Right lobe of liver (tissue), 6 donors: Measurements from ENCODE around the gene GRIA3. TPM values are rescaled to one million over a fixed set of nuclear protein-coding genes. Genes with fewer than 3 reads are reported as not detected.

Experiments
- ATAC-seq, 4 donors: fragments of 200-7000 bp; cut with Tn5 transposase; one replicate each; pipeline ENCODE4 v1.9.1; 2020; ENCODE audit warnings: mild to moderate bottlenecking in 4 of 4, moderate library complexity in 4 of 4
- DNase-seq, 3 donors: peaks; one replicate each; pipeline ENCODE4 v3.0.0-alpha.2; 2020
- H3K27ac ChIP-seq, 3 donors: fragments of 200-600 bp; one replicate each; pipeline ENCODE4 v1.8.0; 2022
- H3K27me3 ChIP-seq, 2 donors: fragments of 200-600 bp; one replicate each; pipeline ENCODE4 v1.8.0; 2022
- H3K36me3 ChIP-seq, 4 donors: fragments of 200-600 bp; sonication (generic) in 1 of 4; one replicate each; pipeline versions ENCODE4 v1.5.1 to v1.8.0; 2017 to 2022; ENCODE audit warnings: control low read depth in 1 of 4
- H3K4me1 ChIP-seq, 4 donors: fragments of 200-600 bp; sonication (generic) in 1 of 4; one replicate each; pipeline versions ENCODE4 v1.5.1 to v1.8.0; 2017 to 2022; ENCODE audit warnings: control low read depth in 1 of 4
- H3K4me3 ChIP-seq, 3 donors: fragments of 200-600 bp; one replicate each; pipeline ENCODE4 v1.8.0; 2022
- H3K9me3 ChIP-seq, 4 donors: fragments of 200-600 bp; sonication (generic) in 1 of 4; one replicate each; pipeline versions ENCODE4 v1.5.1 to v1.8.0; 2017 to 2022; ENCODE audit warnings: control low read depth in 1 of 4
- CTCF ChIP-seq, 4 donors: fragments of 200-600 bp in 3 of 4; fragments of 450-650 bp in 1 of 4; IDR thresholded peaks; one replicate each; pipeline versions ENCODE4 v1.5.1 to v1.8.0; 2016 to 2022; ENCODE audit warnings: antibody characterized with exemption in 4 of 4, mild to moderate bottlenecking in 2 of 4
- POLR2A ChIP-seq: fragments of 450-650 bp; IDR thresholded peaks from one replicate; pipeline ENCODE4 v1.6.1; 2017; ENCODE audit warnings: antibody characterized with exemption, mild to moderate bottlenecking
- WGBS: methylation state at CpG from one replicate; pipeline ENCODE4 v1.1.6; 2018; ENCODE audit warnings: low coverage, low lambda C conversion rate; ENCODE audit not compliant: insufficient coverage; ENCODE audit errors: missing lambda C conversion rate; 5-methylcytosine and 5-hydroxymethylcytosine counted together
- intact Hi-C, 2 donors: fragments of 100-400 bp; cut with DNase I; formaldehyde crosslinking; loops; one replicate each; pipeline versions ENCODE4 v1.11.2 to v1.14.1; 2022
- total RNA-seq, 6 experiments: library from RNA; depleted of rRNA in 2 of 6; stranded (reverse); fragments of >200 nt in 2 of 6; fragmentation: NEBNext Ultra II Directional in 3 of 6; extraction: Animal tissue kit (Norgen Biotek cat#: 25700) in 3 of 6; gene quantifications; one replicate each; pipeline versions ENCODE4 v1.1.0 to v1.2.4, GENCODE V29; 2016 to 2023
- donor health status: DM: no; HTN: yes; CAD: no.
- donor health status: DM: no; HTN: no; CAD: no.
- donor health status: DM: no; HTN: no; CAD: no.
- donor health status: DM: no; HTN: yes; CAD: no.
- donor health status: DM: no; HTN: yes; CAD: no.

The GRIA3 gene
- total RNA-seq, 6 experiments from 2014 or later, result 0.93 to 6.4 (median 4.1) TPM

GRCh38 chrX:123499787-123500186 is 315.7 kb downstream of the GRIA3 start:
- intact Hi-C loops, result no loop called here
- DNase-seq, result no peak
- no peak for ATAC-seq

GRCh38 chrX:123504047-123504446 is 320.0 kb downstream of the GRIA3 start:
- intact Hi-C loops, result no loop called here
- H3K9me3 ChIP-seq, result no peaks in the 10 kb centered on the region
- WGBS, result 48% methylated on average over 2 of the region's 2 CpGs
- no peak overlapping the region for H3K4me3 ChIP-seq
- DNase-seq (no peak), ATAC-seq (no peak)
- no peak overlapping the region for H3K27ac ChIP-seq
- H3K27me3 ChIP-seq, result no peaks in the 10 kb centered on the region
- TF ChIP-seq CTCF (IDR thresholded peaks at IDR 0.05) (no peak), POLR2A (no peak)
- H3K4me1 ChIP-seq, result no peaks in the 10 kb centered on the region
- H3K36me3 ChIP-seq, result no peaks in the 10 kb centered on the region

More at GRCh38 chrX:123499787-123500186, 315.7 kb downstream of the GRIA3 start:
- H3K4me3 ChIP-seq, result no peak overlapping the region
- no peaks in the 10 kb centered on the region for H3K36me3 ChIP-seq
- WGBS, result 94% methylated on average over 3 of the region's 7 CpGs
- TF ChIP-seq POLR2A (no peak), CTCF (IDR thresholded peaks at IDR 0.05) (no peak)
- H3K27me3 ChIP-seq, result no peaks in the 10 kb centered on the region
- H3K27ac ChIP-seq, result no peak overlapping the region
- H3K4me1 ChIP-seq, result no peaks in the 10 kb centered on the region
- no peaks in the 10 kb centered on the region for H3K9me3 ChIP-seq

DNA sequence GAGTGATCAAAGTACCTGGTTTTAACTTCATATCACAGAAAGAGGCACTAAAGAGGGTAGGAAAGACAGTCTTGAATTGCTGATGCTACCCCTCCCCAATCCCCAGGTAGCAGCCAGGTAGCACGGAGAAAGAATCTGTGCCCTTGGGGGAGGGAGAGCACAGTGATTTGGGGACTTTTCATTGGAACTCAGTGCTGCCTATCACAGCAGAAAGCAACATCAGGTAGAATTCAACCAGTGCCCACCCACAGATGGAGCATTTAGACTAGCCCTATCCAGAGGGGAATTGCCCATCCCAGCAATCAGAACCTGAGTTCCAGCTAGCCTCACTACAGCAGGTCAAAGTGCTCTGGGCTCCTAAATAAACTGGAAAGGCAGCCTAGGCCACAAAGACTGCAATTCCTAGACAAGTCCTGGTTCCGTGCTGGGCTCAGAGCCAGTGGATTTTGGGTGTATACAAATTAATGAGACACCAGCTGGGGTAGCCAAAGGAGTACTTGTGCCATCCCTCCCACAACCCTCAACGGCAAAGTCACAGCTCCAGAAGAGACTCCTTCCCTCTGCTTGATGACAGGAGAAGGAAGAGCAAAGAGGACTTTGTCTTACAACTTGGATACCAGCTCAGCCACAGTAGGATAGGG is 320.7 kb downstream of the GRIA3 start:
- Histone ChIP-seq H3K9me3 (no peaks in the 10 kb centered on the region), H3K27ac (no peak overlapping the region), H3K27me3 (no peaks in the 10 kb centered on the region), H3K36me3 (no peaks in the 10 kb centered on the region), H3K4me1 (no peaks in the 10 kb centered on the region), H3K4me3 (no peak overlapping the region)
- WGBS, result 29% methylated on average over 1 of the region's 3 CpGs
- no peak for TF ChIP-seq CTCF (IDR thresholded peaks at IDR 0.05)
- TF ChIP-seq POLR2A, result no peak
- intact Hi-C loops, result no loop called here
- DNase-seq (no peak), ATAC-seq (no peak)

DNA sequence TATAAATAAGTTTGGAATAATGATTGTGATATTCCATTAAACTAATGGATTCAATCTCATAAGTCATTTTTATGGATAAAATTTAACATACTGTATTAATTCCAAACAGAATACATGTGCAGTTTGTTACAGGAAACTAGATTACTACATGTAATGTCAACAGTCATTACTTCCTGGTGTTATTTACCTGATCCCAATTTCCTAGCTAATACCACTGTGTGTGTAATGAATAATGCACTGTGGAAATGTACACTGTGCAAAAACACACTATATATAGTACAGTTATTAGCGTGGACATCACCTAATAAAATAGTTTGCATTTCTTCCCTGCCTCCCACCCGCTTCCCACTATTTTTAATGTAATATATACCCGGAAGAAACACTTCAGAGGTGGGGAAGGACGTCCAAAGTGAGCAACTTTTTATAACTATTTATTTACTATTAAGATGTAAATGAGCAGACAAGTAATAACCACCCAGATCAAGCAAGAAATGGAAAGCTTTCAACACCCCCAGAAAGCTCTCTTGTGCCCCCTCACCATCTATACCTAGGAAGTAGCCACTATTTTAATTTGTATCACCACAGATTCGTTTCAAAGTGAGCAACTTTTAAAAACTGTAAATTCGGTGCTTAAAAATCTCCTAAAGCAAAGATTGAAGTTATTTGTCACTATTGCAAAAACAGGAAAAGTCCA is 329.7 kb downstream of the GRIA3 start:
- Histone ChIP-seq H3K36me3 (no peaks in the 10 kb centered on the region), H3K4me3 (peak overlapping the region in 2 of 3 donors; percentile 13 to 38), H3K9me3 (no peaks in the 10 kb centered on the region), H3K27me3 (no peaks in the 10 kb centered on the region), H3K4me1 (no peaks in the 10 kb centered on the region), H3K27ac (no peak overlapping the region)
- ATAC-seq (peak in 1 of 4 donors; percentile 75), DNase-seq (no peak)
- TF ChIP-seq POLR2A, result no peak
- no peak for TF ChIP-seq CTCF (IDR thresholded peaks at IDR 0.05)
- intact Hi-C loops, result no loop called here
- WGBS, result 25% methylated on average over 6 of the region's 6 CpGs
